Measurements from ENCODE around the gene C3orf49. TPM values are rescaled to one million over a fixed set of nuclear protein-coding genes. Genes with fewer than 3 reads are reported as not detected.

Gene C3orf49
- total RNA-seq, 4 donors from 2014 or later, result not detected

DNA sequence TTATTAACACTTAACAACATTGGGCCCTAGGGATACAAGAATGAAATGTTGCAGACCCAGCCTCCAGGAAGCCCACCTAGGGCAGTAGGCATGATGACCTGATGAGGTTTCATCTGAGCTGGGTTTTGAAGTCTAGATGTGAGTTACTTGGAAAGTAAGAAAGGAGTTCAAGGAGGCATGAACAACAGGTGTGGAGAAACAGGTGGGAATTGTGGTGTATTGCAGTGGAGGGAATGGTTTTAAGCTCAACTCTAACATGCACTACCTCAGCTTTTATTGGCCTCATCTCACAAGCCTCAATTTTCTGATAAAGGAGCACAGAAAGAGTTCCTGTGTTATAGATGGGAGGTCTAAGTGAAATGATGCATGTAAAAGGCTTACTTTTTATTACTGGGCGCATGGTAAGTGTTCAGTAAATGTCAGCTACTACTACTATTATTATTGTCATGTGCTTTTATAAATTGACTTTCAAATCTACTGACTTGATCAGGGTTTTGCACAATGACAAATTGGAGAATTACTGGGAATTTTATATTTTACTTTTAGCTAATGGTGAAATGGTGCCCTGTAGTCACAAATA is 73.8 kb downstream of the C3orf49 start:
- 85 to 100% methylated on average over 1 of the region's 1 CpG for WGBS, 2 donors (ENCODE audit: low coverage in 1 of 2)
- no peak overlapping the region for H3K27ac ChIP-seq
- TF ChIP-seq POLR2A (IDR thresholded peaks at IDR 0.05) (no peak), EP300 (IDR thresholded peaks at IDR 0.05) (no peak), POLR2AphosphoS5 (IDR thresholded peaks at IDR 0.05) (no peak)
- TF ChIP-seq, protein P1, sequence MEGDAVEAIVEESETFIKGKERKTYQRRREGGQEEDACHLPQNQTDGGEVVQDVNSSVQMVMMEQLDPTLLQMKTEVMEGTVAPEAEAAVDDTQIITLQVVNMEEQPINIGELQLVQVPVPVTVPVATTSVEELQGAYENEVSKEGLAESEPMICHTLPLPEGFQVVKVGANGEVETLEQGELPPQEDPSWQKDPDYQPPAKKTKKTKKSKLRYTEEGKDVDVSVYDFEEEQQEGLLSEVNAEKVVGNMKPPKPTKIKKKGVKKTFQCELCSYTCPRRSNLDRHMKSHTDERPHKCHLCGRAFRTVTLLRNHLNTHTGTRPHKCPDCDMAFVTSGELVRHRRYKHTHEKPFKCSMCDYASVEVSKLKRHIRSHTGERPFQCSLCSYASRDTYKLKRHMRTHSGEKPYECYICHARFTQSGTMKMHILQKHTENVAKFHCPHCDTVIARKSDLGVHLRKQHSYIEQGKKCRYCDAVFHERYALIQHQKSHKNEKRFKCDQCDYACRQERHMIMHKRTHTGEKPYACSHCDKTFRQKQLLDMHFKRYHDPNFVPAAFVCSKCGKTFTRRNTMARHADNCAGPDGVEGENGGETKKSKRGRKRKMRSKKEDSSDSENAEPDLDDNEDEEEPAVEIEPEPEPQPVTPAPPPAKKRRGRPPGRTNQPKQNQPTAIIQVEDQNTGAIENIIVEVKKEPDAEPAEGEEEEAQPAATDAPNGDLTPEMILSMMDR (IDR thresholded peaks at IDR 0.05), result no peak
- ATAC-seq, result no peak
- no peaks in the 10 kb centered on the region for H3K27me3 ChIP-seq
- peaks cover 0 to 7% of the 10 kb centered on the region in 2 donors for H3K36me3 ChIP-seq
- no peak overlapping the region for H3K4me3 ChIP-seq
- no peaks in the 10 kb centered on the region for H3K9me3 ChIP-seq
- H3K4me1 ChIP-seq, result peaks cover 0 to 40% (median 4%) of the 10 kb centered on the region in 3 donors

DNA sequence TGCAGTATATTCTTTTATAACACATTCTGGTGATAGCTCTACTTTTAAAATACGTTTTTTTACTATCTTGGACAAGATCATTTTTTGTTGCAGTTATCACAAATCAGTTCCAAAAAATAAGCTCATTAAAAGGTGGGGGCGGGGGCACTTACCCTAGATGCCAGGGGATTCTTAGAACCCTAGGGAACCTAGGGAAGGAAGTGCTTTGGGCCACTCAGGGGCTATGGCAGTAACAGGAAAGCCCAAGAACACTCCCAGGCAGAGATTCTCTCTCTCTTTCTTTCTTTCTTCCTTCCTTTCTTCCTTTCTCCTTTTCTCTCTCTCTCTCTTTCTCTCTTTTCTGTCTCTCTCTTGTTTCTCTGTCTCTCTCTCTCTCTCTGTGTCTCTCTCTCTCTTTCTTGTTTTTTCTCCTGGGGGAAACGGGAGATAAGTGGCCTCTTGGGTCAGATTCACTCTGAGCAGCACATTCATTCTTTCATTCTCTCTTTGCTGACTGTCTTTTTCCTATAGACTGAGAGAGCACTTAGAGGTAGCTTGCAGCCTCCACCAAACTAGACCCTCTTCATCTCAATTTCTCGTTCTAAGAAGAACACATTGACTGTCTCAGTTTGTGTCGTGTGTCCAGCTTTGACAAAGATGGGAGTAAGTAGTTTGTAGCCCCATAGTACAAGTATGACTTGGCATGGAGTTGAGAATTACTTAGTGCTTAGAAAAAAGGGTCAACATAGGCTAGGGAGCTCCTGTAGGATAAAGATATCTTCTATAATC is 76.5 kb downstream of the C3orf49 start:
- H3K27ac ChIP-seq, result no peak overlapping the region
- WGBS, 2 donors (ENCODE audit: low coverage in 1 of 2), result 53 to 65% methylated on average over 3 to 5 of the region's 5 CpGs
- H3K9me3 ChIP-seq, result no peaks in the 10 kb centered on the region
- no peaks in the 10 kb centered on the region for H3K27me3 ChIP-seq
- H3K4me1 ChIP-seq, result peaks cover 0 to 40% (median 4%) of the 10 kb centered on the region in 3 donors
- H3K36me3 ChIP-seq, result peaks cover 0 to 29% of the 10 kb centered on the region in 2 donors
- ATAC-seq, result no peak
- H3K4me3 ChIP-seq, result no peak overlapping the region
- TF ChIP-seq POLR2A (IDR thresholded peaks at IDR 0.05), result no peak
- TF ChIP-seq, protein P1 (IDR thresholded peaks at IDR 0.05), result no peak
- no peak for TF ChIP-seq POLR2AphosphoS5 (IDR thresholded peaks at IDR 0.05)
- TF ChIP-seq EP300 (IDR thresholded peaks at IDR 0.05), result no peak

DNA sequence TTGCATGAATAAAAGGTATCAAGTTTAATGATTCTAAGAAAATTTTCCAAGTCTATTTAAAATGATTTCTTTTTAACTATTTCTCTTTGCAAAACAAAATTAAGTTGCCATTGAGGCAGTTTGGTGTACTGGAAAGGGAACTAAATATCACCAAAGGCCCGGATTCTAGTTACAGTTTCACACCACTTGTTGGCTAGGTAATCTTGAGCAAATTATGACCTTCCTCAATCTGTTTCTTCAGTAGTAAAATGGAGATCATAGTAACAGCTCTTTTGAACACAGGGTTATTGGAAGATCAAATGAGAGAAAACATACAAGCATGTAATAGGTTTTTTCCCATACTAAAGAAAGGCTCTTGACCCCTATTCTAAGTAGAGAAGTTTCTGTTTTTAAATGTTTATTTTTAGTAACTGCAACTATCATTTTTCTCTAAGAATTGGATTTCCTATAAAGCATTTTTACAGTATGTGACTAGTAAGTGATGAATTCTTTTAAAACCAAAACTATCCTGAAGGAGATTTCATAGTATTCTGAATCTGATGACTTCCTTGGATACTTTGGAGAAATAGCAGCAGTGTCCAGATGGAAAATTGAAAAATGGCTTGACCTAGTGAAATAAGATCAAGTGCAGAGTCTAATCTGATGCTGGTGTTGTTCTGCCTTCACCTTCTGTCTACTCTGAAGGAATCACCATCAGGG is 77.4 kb downstream of the C3orf49 start:
- peaks cover 0 to 31% of the 10 kb centered on the region in 2 donors for H3K36me3 ChIP-seq
- no peak for ATAC-seq
- no peak for TF ChIP-seq EP300 (IDR thresholded peaks at IDR 0.05)
- no peak for TF ChIP-seq POLR2AphosphoS5 (IDR thresholded peaks at IDR 0.05)
- TF ChIP-seq, protein P1 (IDR thresholded peaks at IDR 0.05), result no peak
- TF ChIP-seq POLR2A (IDR thresholded peaks at IDR 0.05), result no peak
- no peak overlapping the region for H3K27ac ChIP-seq
- no peaks in the 10 kb centered on the region for H3K27me3 ChIP-seq
- peaks cover 0 to 40% (median 4%) of the 10 kb centered on the region in 3 donors for H3K4me1 ChIP-seq
- H3K4me3 ChIP-seq, result no peak overlapping the region
- no peaks in the 10 kb centered on the region for H3K9me3 ChIP-seq
- 88 to 100% methylated on average over 1 of the region's 1 CpG for WGBS, 2 donors (ENCODE audit: low coverage in 1 of 2)

Other genes with a start within 250 kb of the C3orf49 start
- gene SNTN, start 166.6 kb upstream of the C3orf49 start, total RNA-seq, result not detected
- gene THOC7, start 44.5 kb downstream of the C3orf49 start, total RNA-seq, result 10 to 100 TPM; 61.4 to 84.4 (median 81.1) TPM
- gene ATXN7, start 44.6 kb downstream of the C3orf49 start, total RNA-seq, result 10 to 100 TPM; 15.5 to 36.3 (median 19.8) TPM
- not detected for gene SCAANT1, start 93.1 kb downstream of the C3orf49 start, total RNA-seq
- 10 to 100 TPM; 73.1 to 97.4 (median 79.5) TPM for gene PSMD6, start 204.2 kb downstream of the C3orf49 start, total RNA-seq